Rectal smooth muscle tissue (tissue), 1 donor: ENCODE measurements around the gene PTPN7.
A peak's percentile ranks its signal among the peaks of the same experiment; 100 is the strongest.

Source experiments
- H3K27ac ChIP-seq: one replicate; pipeline ENCODE4 v1.7.0; 2013; ENCODE audit warnings: low read depth, low read length, inconsistent platforms
- H3K27me3 ChIP-seq: one replicate; pipeline ENCODE4 v1.7.0; 2013; ENCODE audit warnings: low read length; ENCODE audit not compliant: control insufficient read depth, insufficient read depth
- H3K36me3 ChIP-seq: one replicate; pipeline ENCODE4 v1.7.0; 2013; ENCODE audit warnings: low read length; ENCODE audit not compliant: control insufficient read depth, insufficient read depth
- H3K4me1 ChIP-seq: one replicate; pipeline ENCODE4 v1.7.0; 2013; ENCODE audit warnings: low read length; ENCODE audit not compliant: control insufficient read depth, insufficient read depth
- H3K4me3 ChIP-seq: one replicate; pipeline ENCODE4 v1.7.0; 2013; ENCODE audit warnings: low read length
- H3K9ac ChIP-seq: one replicate; pipeline ENCODE4 v1.7.0; 2013; ENCODE audit warnings: low read length

Gene PTPN7

DNA sequence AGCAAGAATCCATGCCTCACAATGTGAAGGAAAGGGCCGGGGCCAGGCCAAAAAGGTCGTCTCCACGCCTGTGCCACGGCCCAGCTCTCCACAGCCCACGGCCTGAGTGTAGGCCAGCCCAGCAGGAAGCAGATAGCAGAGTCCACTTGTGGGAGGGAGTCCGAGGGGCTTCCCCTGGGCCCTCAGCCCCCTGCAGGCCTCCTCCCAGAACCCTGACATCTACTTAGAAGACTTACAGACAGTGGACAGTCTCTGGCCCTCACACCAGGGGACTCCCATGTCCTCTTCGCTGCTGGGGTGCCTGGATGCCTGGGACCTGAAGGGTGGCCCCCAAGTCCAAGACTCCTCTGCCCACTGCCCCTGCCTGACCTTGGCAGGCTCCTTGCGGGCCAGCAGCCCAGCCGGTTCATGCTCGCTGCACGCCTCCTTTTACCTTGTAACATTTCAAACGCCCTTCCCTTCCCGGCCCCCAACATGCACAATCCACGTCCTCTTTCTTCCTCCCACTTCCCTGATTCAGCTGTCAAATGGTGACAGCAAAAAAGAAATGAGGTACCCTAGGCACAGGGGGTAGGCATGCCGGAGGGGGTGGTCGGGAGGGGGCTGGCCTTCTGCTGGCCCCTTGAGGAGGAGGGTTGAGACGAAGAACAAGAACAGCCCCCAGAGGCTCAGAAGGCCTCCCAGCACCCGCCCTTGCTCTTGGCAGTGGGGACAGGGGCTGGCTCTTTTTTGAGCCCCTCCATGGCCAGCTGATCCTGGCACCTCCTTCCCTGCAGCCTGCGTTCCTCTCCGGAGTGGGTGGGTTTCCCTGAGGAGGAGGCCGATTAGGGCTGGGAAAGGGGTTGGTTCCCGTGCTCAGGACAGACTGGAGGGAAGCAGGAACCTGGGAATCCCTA is 997 bp upstream of the PTPN7 start:
- peak overlapping the region; percentile 64 for H3K4me3 ChIP-seq
- no peaks in the 10 kb centered on the region for H3K36me3 ChIP-seq
- no peaks in the 10 kb centered on the region for H3K27me3 ChIP-seq
- H3K9ac ChIP-seq: no peak overlapping the region
- H3K27ac ChIP-seq: no peak overlapping the region
- no peaks in the 10 kb centered on the region for H3K4me1 ChIP-seq

GRCh38 chr1:202159534-202160371 is 649 bp downstream of the PTPN7 start:
- Histone ChIP-seq H3K9ac (peak overlapping the region; percentile 59), H3K27ac (no peak overlapping the region), H3K4me1 (no peaks in the 10 kb centered on the region), H3K36me3 (no peaks in the 10 kb centered on the region), H3K27me3 (no peaks in the 10 kb centered on the region), H3K4me3 (peak overlapping the region; percentile 64)

DNA sequence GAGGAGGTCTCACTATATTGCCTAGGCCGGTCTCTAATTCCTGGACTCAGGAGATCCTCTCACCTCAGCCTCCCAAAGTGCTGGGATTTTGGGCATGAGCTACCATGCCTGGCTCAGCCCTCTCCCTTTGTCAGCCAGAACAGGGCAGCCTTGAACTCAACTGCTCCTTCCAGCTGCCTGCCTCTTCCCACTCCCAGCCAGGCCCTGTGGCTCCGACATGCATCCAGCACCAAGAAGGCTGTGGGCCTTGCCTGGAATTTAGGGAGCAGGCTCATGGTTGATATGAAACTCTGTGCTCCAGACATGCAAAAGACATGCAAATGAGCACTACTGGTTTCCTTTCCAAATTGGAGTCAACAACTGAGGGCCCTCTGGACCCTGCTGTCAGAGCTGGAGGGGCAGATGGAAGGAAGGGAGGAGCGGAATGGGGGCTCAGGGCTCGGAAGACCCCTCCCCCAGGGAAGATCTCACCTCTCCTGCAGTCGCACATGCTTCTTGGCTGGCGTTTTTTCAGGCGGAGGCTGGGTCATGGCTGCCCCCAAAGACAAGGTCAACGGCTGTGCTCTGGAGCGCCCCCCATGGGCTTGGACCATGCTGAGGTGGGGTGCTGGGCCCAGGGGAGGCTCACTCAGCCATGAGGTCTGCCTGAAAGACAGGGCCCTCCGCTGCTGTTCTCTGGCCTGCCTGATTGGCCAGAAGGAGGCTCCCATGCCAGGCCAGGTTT is 1.4 kb downstream of the PTPN7 start:
- Histone ChIP-seq H3K4me3 (peak overlapping the region; percentile 64), H3K9ac (no peak overlapping the region), H3K36me3 (peaks cover 4% of the 10 kb centered on the region), H3K27me3 (no peaks in the 10 kb centered on the region), H3K4me1 (no peaks in the 10 kb centered on the region), H3K27ac (no peak overlapping the region)

DNA sequence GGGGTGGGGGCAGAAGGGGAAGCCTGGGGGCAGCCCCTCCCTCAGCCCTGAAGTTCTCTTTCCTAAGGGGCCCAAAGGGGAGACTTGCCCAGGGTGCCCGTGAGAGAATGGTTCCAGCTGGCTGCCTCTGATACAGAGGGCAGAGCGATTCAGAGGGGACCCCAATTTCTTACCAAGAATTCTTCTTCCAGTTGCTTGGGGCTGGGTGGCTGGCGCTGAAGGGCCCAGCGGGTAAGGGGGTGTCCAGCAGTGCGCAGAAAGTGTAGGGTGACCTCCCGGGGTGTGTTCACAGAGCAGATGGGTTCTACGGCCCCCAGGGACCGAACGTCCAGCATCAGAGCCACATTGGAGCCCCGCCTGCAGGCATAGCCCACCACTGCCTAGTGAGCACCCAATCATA is 2.5 kb downstream of the PTPN7 start:
- Histone ChIP-seq H3K4me1 (no peaks in the 10 kb centered on the region), H3K27ac (no peak overlapping the region), H3K4me3 (no peak overlapping the region), H3K9ac (no peak overlapping the region), H3K27me3 (no peaks in the 10 kb centered on the region), H3K36me3 (peaks cover 4% of the 10 kb centered on the region)

GRCh38 chr1:202156590-202156989 is 3.8 kb downstream of the PTPN7 start:
- no peaks in the 10 kb centered on the region for H3K4me1 ChIP-seq
- no peak overlapping the region for H3K9ac ChIP-seq
- H3K27ac ChIP-seq: no peak overlapping the region
- H3K27me3 ChIP-seq: no peaks in the 10 kb centered on the region
- no peak overlapping the region for H3K4me3 ChIP-seq
- H3K36me3 ChIP-seq: peaks cover 4% of the 10 kb centered on the region

DNA sequence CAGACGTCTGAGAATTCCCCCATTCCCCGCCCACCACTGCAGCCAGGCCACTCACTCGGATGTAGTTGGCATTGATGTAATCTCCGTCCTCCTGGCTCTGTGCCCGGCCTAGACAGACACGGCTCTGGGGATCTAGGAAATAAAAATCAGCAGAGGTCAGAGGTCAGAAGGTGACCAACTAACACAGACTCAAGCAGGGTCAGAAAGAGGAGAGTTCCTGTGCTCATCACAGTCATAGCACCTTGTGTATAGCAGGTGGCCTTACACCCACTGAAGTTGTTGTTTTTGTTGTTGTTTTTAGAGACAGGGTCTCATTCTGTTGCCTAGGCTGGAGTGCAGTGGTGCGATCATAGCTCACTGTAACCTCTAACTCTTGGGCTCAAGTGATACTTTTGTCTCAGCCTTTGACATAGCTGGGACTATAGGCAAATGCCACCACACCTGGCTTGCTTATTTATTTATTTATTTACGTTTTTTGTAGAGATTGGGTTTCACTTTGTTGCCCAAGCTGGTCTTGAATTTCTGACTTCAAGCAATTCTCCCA is 4.9 kb downstream of the PTPN7 start:
- Histone ChIP-seq H3K4me3 (no peak overlapping the region), H3K9ac (no peak overlapping the region), H3K27ac (no peak overlapping the region), H3K36me3 (peaks cover 4% of the 10 kb centered on the region), H3K27me3 (no peaks in the 10 kb centered on the region), H3K4me1 (no peaks in the 10 kb centered on the region)

DNA sequence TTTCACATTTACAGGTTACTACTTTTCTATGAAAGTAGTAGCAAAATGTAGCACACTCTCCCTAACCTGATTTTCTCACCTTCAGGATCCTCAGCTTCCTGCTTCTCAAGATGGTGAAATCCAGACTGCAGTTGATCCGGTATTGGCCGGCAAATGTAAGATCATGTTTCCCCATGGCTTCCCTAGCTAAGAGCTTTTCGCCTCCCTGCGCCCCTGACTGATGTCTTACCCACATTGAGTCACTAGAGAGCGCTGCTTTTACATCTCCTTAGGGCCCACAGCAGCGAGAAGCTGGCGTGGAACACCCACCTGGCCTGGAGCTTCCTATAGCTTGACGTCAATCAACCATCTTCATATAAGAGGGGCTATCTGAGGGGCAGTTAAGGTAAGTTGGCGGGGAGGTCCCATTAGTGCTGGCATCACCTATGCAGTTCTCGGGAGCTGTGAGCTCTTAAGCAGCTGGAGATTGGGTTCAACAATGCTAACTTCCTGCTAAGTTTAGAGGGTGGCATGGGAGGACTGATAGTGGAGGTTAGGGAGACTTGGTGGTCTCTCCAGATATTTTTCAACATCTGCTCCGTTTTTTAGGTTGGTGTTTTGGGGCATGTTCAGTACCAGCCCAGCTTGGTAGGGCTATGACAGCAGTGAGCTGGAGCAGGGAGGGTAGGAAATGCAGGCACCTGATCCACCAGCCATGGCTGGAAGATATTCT is 5.5 kb downstream of the PTPN7 start:
- H3K36me3 ChIP-seq: peaks cover 4% of the 10 kb centered on the region
- H3K27ac ChIP-seq: no peak overlapping the region
- H3K27me3 ChIP-seq: no peaks in the 10 kb centered on the region
- H3K4me3 ChIP-seq: no peak overlapping the region
- no peak overlapping the region for H3K9ac ChIP-seq
- H3K4me1 ChIP-seq: no peaks in the 10 kb centered on the region

- no peaks in the 10 kb centered on the region for H3K4me1 ChIP-seq
- H3K27ac ChIP-seq: no peak overlapping the region
- no peak overlapping the region for H3K4me3 ChIP-seq
- H3K36me3 ChIP-seq: peaks cover 4% of the 10 kb centered on the region
- H3K9ac ChIP-seq: no peak overlapping the region
- H3K27me3 ChIP-seq: no peaks in the 10 kb centered on the region
These were observed 6.1 kb downstream of the PTPN7 start for GRCh38 chr1:202154148-202154765.

GRCh38 chr1:202153284-202153683 is 7.1 kb downstream of the PTPN7 start:
- Histone ChIP-seq H3K4me3 (no peak overlapping the region), H3K27ac (no peak overlapping the region), H3K4me1 (no peaks in the 10 kb centered on the region), H3K27me3 (no peaks in the 10 kb centered on the region), H3K36me3 (peaks cover 4% of the 10 kb centered on the region), H3K9ac (no peak overlapping the region)

GRCh38 chr1:202152399-202152798 is 8.0 kb downstream of the PTPN7 start:
- Histone ChIP-seq H3K27me3 (no peaks in the 10 kb centered on the region), H3K4me3 (no peak overlapping the region), H3K4me1 (no peaks in the 10 kb centered on the region), H3K27ac (no peak overlapping the region), H3K9ac (no peak overlapping the region), H3K36me3 (peaks cover 4% of the 10 kb centered on the region)

DNA sequence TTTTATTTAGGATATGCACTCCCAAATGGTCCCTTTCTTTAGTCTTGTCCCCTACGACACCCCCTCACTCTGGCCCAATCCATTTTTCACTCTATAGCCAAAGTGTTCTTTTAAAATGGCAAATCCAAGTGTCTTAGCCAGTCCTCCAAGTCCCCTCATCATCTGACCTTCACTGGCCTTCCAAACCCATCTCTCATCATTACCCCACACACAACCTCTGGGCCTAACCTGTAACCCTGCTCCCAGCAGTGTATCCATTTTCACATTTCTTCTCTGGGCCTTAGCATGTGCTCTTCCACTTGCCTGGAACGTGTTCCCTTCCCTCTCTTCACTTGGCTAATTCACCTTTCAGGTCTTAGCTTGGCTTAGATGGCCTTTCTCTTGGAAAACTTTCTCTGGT is 9.4 kb downstream of the PTPN7 start:
- Histone ChIP-seq H3K36me3 (peaks cover 4% of the 10 kb centered on the region), H3K9ac (no peak overlapping the region), H3K27me3 (no peaks in the 10 kb centered on the region), H3K4me3 (no peak overlapping the region), H3K27ac (no peak overlapping the region), H3K4me1 (no peaks in the 10 kb centered on the region)
